Gastroesophageal sphincter (tissue), 3 donors: Measurements from ENCODE around the gene FBXO45.

Source experiments
- EP300 ChIP-seq: sonication (generic); formaldehyde crosslinking; IDR thresholded peaks from one replicate; pipeline ENCODE4 v1.6.1; 2017; ENCODE audit warnings: antibody characterized with exemption, mild to moderate bottlenecking
- POLR2A ChIP-seq, 2 donors: fragments of 450-650 bp; IDR thresholded peaks; one replicate each; pipeline ENCODE4 v1.6.1; 2017; ENCODE audit warnings: antibody characterized with exemption in 2 of 2, mild to moderate bottlenecking in 2 of 2, moderate library complexity in 1 of 2
- POLR2AphosphoS5 ChIP-seq: sonication (generic); formaldehyde crosslinking; IDR thresholded peaks from one replicate; pipeline ENCODE4 v1.6.1; 2017; ENCODE audit warnings: antibody characterized with exemption
- TF ChIP-seq, protein P1 (sequence below), 4 experiments: fragments of 200-600 bp in 2 of 4; fragments of 450-650 bp in 2 of 4; sonication (generic) in 1 of 4; IDR thresholded peaks; one replicate each; pipeline ENCODE4 v1.5.1; 2017 to 2019; ENCODE audit warnings: antibody characterized with exemption in 4 of 4, mild to moderate bottlenecking in 2 of 4, moderate library complexity in 2 of 4

DNA sequence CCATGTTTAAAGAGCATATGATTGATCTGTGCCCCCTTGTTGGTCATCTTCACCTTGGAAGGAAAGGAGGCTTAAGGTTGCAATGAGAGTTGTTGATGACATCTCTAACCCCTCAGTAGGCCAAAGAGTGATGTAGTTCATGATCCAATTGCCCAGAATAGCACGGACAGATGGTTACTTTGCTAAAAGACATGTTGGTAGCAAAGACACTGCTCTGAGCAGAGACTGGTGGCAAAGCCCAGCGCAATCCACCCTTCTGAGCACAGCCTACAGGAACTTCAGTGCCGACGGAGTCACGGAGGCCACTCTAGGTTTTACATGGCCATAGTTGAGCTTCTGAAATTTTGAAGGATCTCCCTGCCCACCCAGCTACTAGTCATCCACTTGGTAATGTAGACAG is 21.8 kb downstream of the FBXO45 start:
- TF ChIP-seq, protein P1, sequence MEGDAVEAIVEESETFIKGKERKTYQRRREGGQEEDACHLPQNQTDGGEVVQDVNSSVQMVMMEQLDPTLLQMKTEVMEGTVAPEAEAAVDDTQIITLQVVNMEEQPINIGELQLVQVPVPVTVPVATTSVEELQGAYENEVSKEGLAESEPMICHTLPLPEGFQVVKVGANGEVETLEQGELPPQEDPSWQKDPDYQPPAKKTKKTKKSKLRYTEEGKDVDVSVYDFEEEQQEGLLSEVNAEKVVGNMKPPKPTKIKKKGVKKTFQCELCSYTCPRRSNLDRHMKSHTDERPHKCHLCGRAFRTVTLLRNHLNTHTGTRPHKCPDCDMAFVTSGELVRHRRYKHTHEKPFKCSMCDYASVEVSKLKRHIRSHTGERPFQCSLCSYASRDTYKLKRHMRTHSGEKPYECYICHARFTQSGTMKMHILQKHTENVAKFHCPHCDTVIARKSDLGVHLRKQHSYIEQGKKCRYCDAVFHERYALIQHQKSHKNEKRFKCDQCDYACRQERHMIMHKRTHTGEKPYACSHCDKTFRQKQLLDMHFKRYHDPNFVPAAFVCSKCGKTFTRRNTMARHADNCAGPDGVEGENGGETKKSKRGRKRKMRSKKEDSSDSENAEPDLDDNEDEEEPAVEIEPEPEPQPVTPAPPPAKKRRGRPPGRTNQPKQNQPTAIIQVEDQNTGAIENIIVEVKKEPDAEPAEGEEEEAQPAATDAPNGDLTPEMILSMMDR (IDR thresholded peaks at IDR 0.05) = no peak
- no peak for TF ChIP-seq POLR2AphosphoS5
- TF ChIP-seq POLR2A (IDR thresholded peaks at IDR 0.05) = no peak
- TF ChIP-seq EP300 = no peak
